ENCODE data around the gene NUCB2. TPM values are rescaled to one million over a fixed set of nuclear protein-coding genes. Genes with fewer than 3 reads are reported as not detected.

The NUCB2 gene
- total RNA-seq, 1 donor, result 109 TPM

DNA sequence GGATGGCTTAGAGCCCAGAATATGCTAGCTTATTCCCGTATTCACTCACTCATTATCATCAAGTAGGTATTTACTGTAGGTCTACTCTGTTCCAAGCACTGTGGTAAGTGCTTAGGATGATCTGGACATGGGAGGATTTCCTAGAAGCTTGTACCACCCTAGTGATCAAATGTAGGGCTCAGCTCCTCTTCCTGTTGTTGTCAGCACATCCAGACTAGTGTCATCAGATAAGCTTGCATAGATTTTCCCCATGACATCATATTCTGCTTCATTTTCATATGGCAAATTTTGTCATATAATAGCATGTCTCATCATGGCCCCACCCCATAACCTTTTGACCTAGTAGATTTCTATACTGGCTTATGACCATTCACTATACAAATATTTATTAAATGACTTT is 19.3 kb upstream of the NUCB2 start:
- Histone ChIP-seq H3K36me3 (ENCODE audit: insufficient read depth, low read length) (no peaks in the 10 kb centered on the region), H3K27ac (ENCODE audit: low read depth, low read length) (peak overlapping the region; percentile 93), H2AFZ (ENCODE audit: low read length) (no peak overlapping the region), H3K4me1 (ENCODE audit: insufficient read depth, low read length) (peaks cover 11% of the 10 kb centered on the region), H3K4me3 (ENCODE audit: insufficient read depth, low read length) (peak overlapping the region; percentile 40), H3K4me2 (ENCODE audit: insufficient read depth, low read length) (peak overlapping the region; percentile 64), H3K79me2 (ENCODE audit: insufficient read depth, low read length) (no peaks in the 10 kb centered on the region), H4K20me1 (ENCODE audit: insufficient read depth, low read length) (no peaks in the 10 kb centered on the region), H3K9me3 (ENCODE audit: low read depth, low read length) (no peaks in the 10 kb centered on the region), H3K27me3 (ENCODE audit: insufficient read depth, low read length) (no peaks in the 10 kb centered on the region)
- DNase-seq (ENCODE audit: insufficient read length, low spot score, missing footprints), result peak; percentile 32
- TF ChIP-seq, protein P1, sequence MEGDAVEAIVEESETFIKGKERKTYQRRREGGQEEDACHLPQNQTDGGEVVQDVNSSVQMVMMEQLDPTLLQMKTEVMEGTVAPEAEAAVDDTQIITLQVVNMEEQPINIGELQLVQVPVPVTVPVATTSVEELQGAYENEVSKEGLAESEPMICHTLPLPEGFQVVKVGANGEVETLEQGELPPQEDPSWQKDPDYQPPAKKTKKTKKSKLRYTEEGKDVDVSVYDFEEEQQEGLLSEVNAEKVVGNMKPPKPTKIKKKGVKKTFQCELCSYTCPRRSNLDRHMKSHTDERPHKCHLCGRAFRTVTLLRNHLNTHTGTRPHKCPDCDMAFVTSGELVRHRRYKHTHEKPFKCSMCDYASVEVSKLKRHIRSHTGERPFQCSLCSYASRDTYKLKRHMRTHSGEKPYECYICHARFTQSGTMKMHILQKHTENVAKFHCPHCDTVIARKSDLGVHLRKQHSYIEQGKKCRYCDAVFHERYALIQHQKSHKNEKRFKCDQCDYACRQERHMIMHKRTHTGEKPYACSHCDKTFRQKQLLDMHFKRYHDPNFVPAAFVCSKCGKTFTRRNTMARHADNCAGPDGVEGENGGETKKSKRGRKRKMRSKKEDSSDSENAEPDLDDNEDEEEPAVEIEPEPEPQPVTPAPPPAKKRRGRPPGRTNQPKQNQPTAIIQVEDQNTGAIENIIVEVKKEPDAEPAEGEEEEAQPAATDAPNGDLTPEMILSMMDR (IDR thresholded peaks at IDR 0.05; ENCODE audit: extremely low read depth, low read depth, low read length), result no peak

DNA sequence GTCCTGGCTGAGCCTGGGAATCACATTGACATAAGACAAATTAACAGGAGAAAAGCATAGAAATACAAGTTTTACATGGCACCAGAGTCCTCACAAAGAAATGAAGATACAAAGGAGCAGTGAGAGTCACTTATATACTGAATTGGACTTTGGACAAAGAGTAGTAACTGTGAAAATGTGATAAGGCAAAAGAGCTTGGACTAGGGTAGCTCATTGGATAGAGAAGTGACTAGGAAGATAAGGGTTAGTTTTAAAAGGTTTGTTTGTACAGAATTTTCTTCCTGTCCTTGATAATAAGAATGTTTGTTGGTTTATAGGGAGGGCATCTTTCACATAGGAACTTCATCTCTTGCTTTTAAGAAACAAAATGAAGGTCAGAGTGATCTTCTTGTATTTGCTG is 17.9 kb upstream of the NUCB2 start:
- H3K9me3 ChIP-seq (ENCODE audit: low read depth, low read length), result no peaks in the 10 kb centered on the region
- H2AFZ ChIP-seq (ENCODE audit: low read length), result no peak overlapping the region
- no peak overlapping the region for H3K4me2 ChIP-seq (ENCODE audit: insufficient read depth, low read length)
- H3K4me1 ChIP-seq (ENCODE audit: insufficient read depth, low read length), result peaks cover 14% of the 10 kb centered on the region
- TF ChIP-seq, protein P1 (IDR thresholded peaks at IDR 0.05; ENCODE audit: extremely low read depth, low read depth, low read length), result no peak
- DNase-seq (ENCODE audit: insufficient read length, low spot score, missing footprints), result no peak
- H3K79me2 ChIP-seq (ENCODE audit: insufficient read depth, low read length), result no peaks in the 10 kb centered on the region
- H3K27me3 ChIP-seq (ENCODE audit: insufficient read depth, low read length), result no peaks in the 10 kb centered on the region
- H3K27ac ChIP-seq (ENCODE audit: low read depth, low read length), result no peak overlapping the region
- no peaks in the 10 kb centered on the region for H3K36me3 ChIP-seq (ENCODE audit: insufficient read depth, low read length)
- no peak overlapping the region for H3K4me3 ChIP-seq (ENCODE audit: insufficient read depth, low read length)
- no peaks in the 10 kb centered on the region for H4K20me1 ChIP-seq (ENCODE audit: insufficient read depth, low read length)

DNA sequence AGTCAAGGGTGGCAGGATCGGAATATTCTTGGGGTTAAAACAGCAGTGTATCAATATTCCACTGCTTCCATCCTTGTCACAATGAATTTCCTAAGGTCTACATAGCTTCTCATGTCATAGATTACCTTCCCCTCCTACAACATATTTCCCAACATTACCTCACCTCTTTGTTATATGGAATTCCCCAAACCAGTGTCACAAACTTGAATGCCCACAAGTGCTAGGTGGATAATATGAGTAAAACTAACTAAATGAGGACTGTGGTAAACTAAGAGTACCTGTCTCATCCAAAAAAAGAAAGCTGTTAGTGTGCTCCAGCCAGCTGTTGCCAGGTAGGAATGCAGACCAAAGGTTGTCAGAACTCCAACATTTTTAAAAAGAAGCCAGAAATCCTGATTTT is 17.0 kb upstream of the NUCB2 start:
- no peak overlapping the region for H3K27ac ChIP-seq (ENCODE audit: low read depth, low read length)
- TF ChIP-seq, protein P1 (IDR thresholded peaks at IDR 0.05; ENCODE audit: extremely low read depth, low read depth, low read length), result no peak

GRCh38 chr11:17260020-17260419 is 16.5 kb upstream of the NUCB2 start:
- H3K36me3 ChIP-seq (ENCODE audit: insufficient read depth, low read length), result no peaks in the 10 kb centered on the region
- no peaks in the 10 kb centered on the region for H3K79me2 ChIP-seq (ENCODE audit: insufficient read depth, low read length)
- H3K9me3 ChIP-seq (ENCODE audit: low read depth, low read length), result no peaks in the 10 kb centered on the region
- H4K20me1 ChIP-seq (ENCODE audit: insufficient read depth, low read length), result no peaks in the 10 kb centered on the region
- H3K4me1 ChIP-seq (ENCODE audit: insufficient read depth, low read length), result peaks cover 18% of the 10 kb centered on the region
- no peak overlapping the region for H3K4me2 ChIP-seq (ENCODE audit: insufficient read depth, low read length)
- H3K4me3 ChIP-seq (ENCODE audit: insufficient read depth, low read length), result no peak overlapping the region
- peak; percentile 14 for DNase-seq (ENCODE audit: insufficient read length, low spot score, missing footprints)
- no peaks in the 10 kb centered on the region for H3K27me3 ChIP-seq (ENCODE audit: insufficient read depth, low read length)
- H2AFZ ChIP-seq (ENCODE audit: low read length), result no peak overlapping the region
- no peak overlapping the region for H3K27ac ChIP-seq (ENCODE audit: low read depth, low read length)
- TF ChIP-seq, protein P1 (IDR thresholded peaks at IDR 0.05; ENCODE audit: extremely low read depth, low read depth, low read length), result no peak

More for the DNA sequence above, 17.0 kb upstream of the NUCB2 start:
- H3K79me2 ChIP-seq (ENCODE audit: insufficient read depth, low read length), result no peaks in the 10 kb centered on the region
- peaks cover 18% of the 10 kb centered on the region for H3K4me1 ChIP-seq (ENCODE audit: insufficient read depth, low read length)
- DNase-seq (ENCODE audit: insufficient read length, low spot score, missing footprints), result no peak
- no peak overlapping the region for H2AFZ ChIP-seq (ENCODE audit: low read length)
- H3K9me3 ChIP-seq (ENCODE audit: low read depth, low read length), result no peaks in the 10 kb centered on the region
- no peak overlapping the region for H3K4me3 ChIP-seq (ENCODE audit: insufficient read depth, low read length)
- no peak overlapping the region for H3K4me2 ChIP-seq (ENCODE audit: insufficient read depth, low read length)
- no peaks in the 10 kb centered on the region for H4K20me1 ChIP-seq (ENCODE audit: insufficient read depth, low read length)
- H3K36me3 ChIP-seq (ENCODE audit: insufficient read depth, low read length), result no peaks in the 10 kb centered on the region
- no peaks in the 10 kb centered on the region for H3K27me3 ChIP-seq (ENCODE audit: insufficient read depth, low read length)

Measured in osteoblast (primary cell).